SHP77 treated with DMSO at 0.1 percent for 48 hours (cell line): ENCODE data around the gene OSBP.
"Not testable (repeated sequence)": the region's sequence is repeated elsewhere in the genome, so short reads cannot be mapped to it uniquely, and the experiment has no call there.

Experiments
- DNase-seq: peaks from one replicate; lab custom pipeline; 2025; lab: John Stamatoyannopoulos, UW

OSBP gene

DNA sequence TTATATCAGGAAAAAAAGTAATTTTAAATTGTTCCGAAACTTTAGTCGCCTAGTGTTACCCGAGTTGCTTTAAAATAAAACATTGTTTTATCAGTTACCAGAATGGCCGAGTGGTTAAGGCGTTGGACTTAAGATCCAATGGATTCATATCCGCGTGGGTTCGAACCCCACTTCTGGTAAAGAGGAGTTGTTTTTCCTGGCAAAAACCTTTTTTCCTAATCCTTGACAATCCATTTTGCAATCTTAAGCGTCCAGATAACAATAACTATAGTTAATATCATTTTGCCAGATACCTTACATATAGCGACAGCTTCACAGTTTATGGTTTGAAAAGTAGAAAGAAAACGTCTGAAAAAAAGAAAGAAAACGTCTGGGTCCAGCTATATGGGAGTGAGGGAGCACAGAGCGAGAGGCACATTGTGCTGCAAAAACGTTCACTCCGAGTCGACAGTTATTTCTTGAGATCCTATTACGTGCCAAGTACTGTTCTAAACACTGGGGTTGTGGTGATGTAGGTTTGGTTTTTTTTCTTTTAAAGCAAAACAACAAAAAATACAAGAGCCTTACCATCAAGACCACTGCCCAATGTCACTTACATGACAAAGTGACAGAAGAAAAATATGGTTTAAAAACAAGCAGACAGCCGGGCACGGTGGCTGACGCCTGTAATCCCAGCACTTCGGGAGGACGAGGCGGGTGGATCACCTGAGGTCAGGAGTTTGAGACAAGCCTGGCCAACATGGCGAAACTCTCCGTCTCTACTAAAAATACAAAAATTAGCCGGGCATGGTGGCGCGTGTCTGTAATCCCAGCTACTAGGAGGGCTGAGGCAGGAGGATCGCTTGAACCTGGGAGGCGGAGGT, 63.7 kb downstream of the OSBP start:
- DNase-seq: no peak

- peak; percentile 53 for DNase-seq
These were observed 64.5 kb downstream of the OSBP start for GRCh38 chr11:59550842-59551658.

DNA sequence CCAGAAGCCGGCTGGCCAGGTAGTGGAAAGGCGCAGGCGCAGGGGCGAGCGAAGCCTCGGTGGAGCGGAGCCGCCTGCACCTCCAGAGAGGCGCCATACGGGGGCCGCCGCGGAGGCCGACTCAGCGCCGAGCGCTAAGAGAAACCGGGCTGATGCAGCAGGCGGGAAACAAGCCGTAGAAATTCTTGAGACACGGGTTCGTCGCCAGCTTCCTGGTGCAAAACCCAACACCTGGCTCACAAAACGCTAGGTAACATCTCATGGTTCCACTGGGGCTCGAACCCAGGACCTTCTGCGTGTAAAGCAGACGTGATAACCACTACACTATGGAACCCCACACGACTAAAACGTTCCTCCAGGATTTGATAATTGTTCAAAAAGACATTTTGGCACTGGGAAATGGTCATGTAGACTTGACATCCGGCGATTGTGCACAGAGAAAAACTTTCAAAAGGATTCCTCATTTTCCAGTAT, 65.2 kb downstream of the OSBP start:
- peak; percentile 68 for DNase-seq

- DNase-seq: no peak
These were observed 67.3 kb downstream of the OSBP start for GRCh38 chr11:59548309-59548656.

- DNase-seq: not testable (repeated sequence)
These were observed 67.8 kb downstream of the OSBP start for GRCh38 chr11:59547605-59548308.

- no peak for DNase-seq
These were observed 70.2 kb downstream of the OSBP start for GRCh38 chr11:59545179-59546020.

DNA sequence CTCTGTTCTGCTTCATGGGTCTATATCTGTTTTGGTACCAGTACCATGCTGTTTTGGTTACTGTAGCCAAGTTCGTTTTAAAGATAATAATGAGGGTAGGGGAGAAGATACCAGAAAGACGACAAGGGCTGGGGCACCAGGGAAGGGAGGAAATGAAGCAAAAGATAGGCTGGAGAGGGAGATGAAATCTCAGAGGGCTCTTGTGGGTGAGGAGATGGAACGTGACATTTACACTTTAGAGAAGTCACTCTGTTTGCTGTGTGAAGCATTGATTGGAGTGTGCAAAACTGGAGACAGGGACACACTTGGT, 70.8 kb downstream of the OSBP start:
- DNase-seq: no peak

DNA sequence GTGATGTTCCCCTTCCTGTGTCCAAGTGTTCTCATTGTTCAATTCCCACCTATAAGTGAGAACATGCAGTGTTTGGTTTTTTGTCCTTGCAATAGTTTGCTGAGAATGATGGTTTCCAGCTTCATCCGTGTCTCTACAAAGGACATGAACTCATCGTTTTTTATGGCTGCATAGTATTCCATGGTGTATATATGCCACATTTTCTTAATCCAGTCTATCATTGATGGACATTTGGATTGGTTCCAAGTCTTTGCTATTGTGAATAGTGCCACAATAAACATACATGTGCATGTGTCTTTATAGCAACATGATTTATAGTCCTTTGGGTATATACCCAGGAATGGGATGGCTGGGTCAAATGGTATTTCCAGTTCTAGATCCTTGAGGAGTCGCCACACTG, 71.9 kb downstream of the OSBP start:
- not testable (repeated sequence) for DNase-seq

DNA sequence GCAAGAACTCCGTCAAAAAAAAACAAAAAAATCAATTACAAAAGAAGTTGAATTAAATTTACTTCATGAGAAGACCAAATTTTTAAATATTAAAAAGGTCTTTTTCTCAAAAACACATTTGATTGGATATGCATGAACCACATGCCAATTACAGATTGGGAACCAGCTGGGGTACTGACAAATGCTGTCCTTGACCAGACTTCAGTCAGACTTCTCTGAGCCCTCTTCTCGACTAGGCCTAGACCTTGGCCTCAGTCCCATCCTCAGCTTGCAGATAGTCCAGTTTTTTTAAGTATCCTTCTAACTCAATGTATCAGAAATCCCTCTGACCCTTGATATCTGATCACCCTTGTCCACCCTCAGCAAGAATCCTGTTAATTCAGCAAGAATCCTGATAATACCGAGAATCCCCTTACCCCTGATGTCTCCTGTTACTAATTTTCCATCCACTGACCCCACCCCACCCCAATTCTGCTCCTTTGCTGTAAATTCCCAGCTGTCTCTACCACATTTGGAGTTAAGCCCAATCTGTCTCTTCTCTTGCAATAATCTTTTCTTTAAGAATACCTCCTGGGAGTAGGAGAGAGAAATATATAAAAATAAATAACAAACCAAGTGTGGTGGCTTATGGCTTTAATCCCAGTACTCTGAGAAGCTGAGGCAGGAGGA, 73.3 kb downstream of the OSBP start:
- no peak for DNase-seq

- DNase-seq: no peak
These were observed 80.9 kb downstream of the OSBP start for GRCh38 chr11:59534676-59535075.

DNA sequence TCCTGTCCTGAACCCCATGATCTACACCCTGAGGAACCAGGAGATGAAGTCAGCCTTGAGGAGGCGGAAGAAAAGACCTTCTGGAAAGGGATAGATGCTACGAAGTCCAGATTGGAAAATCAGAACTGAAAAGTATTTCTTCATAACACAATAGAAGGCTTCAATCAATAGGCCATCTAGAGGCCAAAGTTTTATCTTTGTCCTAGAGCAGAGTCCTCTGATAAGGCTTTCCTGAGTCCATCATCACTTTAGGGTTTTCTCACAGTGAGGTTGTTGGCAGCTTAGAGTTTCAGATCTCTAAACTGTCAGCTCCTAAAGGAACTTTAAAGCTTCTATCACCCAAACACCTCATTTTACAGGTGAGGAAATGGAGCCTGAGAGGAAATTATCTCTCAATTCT, 83.0 kb downstream of the OSBP start:
- DNase-seq: no peak

DNA sequence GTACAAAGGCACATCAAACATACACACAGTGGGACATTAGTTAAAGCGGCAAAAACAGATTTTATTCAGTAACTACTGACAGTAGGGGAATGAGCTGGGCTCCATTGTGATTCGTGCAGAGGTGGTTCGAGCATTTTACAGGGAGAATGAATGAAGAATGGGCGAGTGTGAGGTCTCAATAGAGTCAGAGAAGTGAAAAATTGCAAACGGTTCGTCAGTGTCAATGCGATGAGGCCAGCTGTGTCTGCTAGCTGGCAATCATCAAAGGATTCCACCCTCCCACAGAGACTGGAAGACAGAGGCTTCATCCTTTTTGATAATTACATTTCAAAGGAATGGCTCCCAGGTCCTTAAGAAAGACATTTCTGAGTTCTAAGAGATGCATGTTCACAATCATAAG, 86.9 kb downstream of the OSBP start:
- DNase-seq: no peak
